Prostate gland (tissue), 2 donors: Measurements from ENCODE around the gene ROBO1. TPM values are rescaled to one million over a fixed set of nuclear protein-coding genes. Genes with fewer than 3 reads are reported as not detected.

Experiments used
- DNase-seq: peaks from one replicate; pipeline ENCODE4 v3.0.0-alpha.2; 2019; ENCODE audit warnings: low spot score
- H3K27ac ChIP-seq, 2 donors: fragments of 200-600 bp; sonication (generic); 2 replicates each; pipeline ENCODE4 v1.5.1; 2017 to 2019
- H3K27me3 ChIP-seq: fragments of 200-600 bp; sonication (generic); replicated peaks from 2 replicates; pipeline ENCODE4 v1.5.1; 2019; ENCODE audit not compliant: insufficient read depth
- H3K36me3 ChIP-seq, 2 donors: fragments of 200-600 bp; sonication (generic); 1 replicate in 1 of 2; 2 replicates in 1 of 2; pipeline versions ENCODE4 v1.5.1 to v1.8.1; 2017 to 2019
- H3K4me1 ChIP-seq: fragments of 200-600 bp; sonication (generic); replicated peaks from 2 replicates; pipeline ENCODE4 v1.5.1; 2019
- H3K4me3 ChIP-seq, 2 donors: fragments of 200-600 bp; sonication (generic); 2 replicates each; pipeline ENCODE4 v1.5.1; 2017 to 2019
- H3K9me3 ChIP-seq: fragments of 200-600 bp; sonication (generic); 2 replicates; pipeline ENCODE4 v1.5.1; 2017
- CTCF ChIP-seq, 4 experiments: fragments of 200-600 bp in 2 of 4; fragments of 450-650 bp in 2 of 4; sonication (generic) in 2 of 4; IDR thresholded peaks; 1 replicate in 3 of 4; 2 replicates in 1 of 4; pipeline ENCODE4 v1.5.1; 2016 to 2019; ENCODE audit warnings: antibody characterized with exemption in 4 of 4, mild to moderate bottlenecking in 2 of 4, moderate library complexity in 2 of 4
- POLR2A ChIP-seq: fragments of 450-650 bp; IDR thresholded peaks from one replicate; pipeline ENCODE4 v1.6.1; 2016; ENCODE audit warnings: antibody characterized with exemption, mild to moderate bottlenecking
- POLR2AphosphoS5 ChIP-seq: sonication (generic); formaldehyde crosslinking; IDR thresholded peaks from one replicate; pipeline ENCODE4 v1.6.1; 2017; ENCODE audit warnings: antibody characterized with exemption
- WGBS: methylation state at CpG from one replicate; pipeline ENCODE4 v1.1.5; 2018; 5-methylcytosine and 5-hydroxymethylcytosine counted together
- intact Hi-C: fragments of 100-400 bp; cut with DNase I; formaldehyde crosslinking; loops from one replicate; pipeline ENCODE4 v1.14.2; 2022
- total RNA-seq, 2 donors: library from RNA; depleted of rRNA; stranded (reverse); fragments of >200 nt; gene quantifications; one replicate each; pipeline ENCODE4 v1.1.0, GENCODE V29; 2016

ROBO1 gene
- total RNA-seq, 2 donors from 2014 or later: 37.6 to 50.8 TPM

DNA sequence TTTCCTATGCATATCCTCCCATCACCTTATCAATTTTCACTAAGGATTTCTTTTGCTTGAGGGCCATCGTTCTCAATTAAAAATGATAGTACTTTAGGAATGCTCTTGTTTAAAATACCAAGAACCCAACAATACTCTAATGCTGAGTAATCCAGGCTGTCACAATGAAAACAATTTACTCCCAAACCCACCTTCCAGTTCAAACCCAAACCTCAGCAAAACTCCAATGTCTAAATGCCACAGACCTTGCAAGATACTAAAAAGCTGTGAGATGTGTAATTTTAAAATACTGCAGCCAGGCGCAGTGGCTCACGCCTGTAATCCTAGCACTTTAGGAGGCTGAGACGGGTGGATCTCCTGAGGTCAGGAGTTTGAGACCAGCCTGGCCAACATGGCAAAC lies 889.8 kb downstream of the ROBO1 start:
- no peak overlapping the region for H3K4me3 ChIP-seq
- no peak for TF ChIP-seq POLR2AphosphoS5
- TF ChIP-seq POLR2A: no peak
- no peak for TF ChIP-seq CTCF (IDR thresholded peaks at IDR 0.05)
- H3K27me3 ChIP-seq: no peaks in the 10 kb centered on the region
- H3K9me3 ChIP-seq: no peaks in the 10 kb centered on the region
- DNase-seq: no peak
- H3K27ac ChIP-seq: no peak overlapping the region
- intact Hi-C loops: no loop called here
- 92% methylated on average over 4 of the region's 4 CpGs for WGBS
- H3K36me3 ChIP-seq: no peaks in the 10 kb centered on the region
- H3K4me1 ChIP-seq: no peaks in the 10 kb centered on the region

GRCh38 chr3:78875851-78876250 lies 891.9 kb downstream of the ROBO1 start:
- Histone ChIP-seq H3K27ac (no peak overlapping the region), H3K27me3 (no peaks in the 10 kb centered on the region), H3K4me3 (no peak overlapping the region), H3K9me3 (no peaks in the 10 kb centered on the region), H3K4me1 (no peaks in the 10 kb centered on the region), H3K36me3 (no peaks in the 10 kb centered on the region)
- no peak for TF ChIP-seq POLR2A
- no peak for TF ChIP-seq CTCF (IDR thresholded peaks at IDR 0.05)
- no peak for TF ChIP-seq POLR2AphosphoS5
- no peak for DNase-seq
- intact Hi-C loops: no loop called here

DNA sequence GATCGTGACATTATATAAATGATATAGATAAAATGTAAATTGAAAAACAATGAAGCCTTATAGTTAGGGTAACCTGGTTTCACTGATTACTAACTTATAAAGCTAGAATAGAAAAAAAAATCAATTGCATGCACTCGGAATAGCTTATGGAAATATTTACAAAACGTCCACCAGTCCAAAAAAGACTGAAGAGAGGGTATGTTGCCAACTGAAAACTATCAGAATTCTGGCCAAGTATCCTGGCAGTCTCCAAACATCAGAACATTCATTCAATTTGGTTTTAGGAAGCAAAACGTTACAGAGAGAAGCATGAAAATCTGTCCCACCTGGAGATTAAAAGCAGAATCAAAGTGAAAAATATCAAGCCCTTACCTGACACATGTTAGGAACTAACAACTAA lies 892.4 kb downstream of the ROBO1 start:
- TF ChIP-seq POLR2AphosphoS5: no peak
- Histone ChIP-seq H3K4me3 (no peak overlapping the region), H3K36me3 (no peaks in the 10 kb centered on the region), H3K27ac (no peak overlapping the region), H3K4me1 (no peaks in the 10 kb centered on the region), H3K27me3 (no peaks in the 10 kb centered on the region), H3K9me3 (no peaks in the 10 kb centered on the region)
- DNase-seq: no peak
- intact Hi-C loops: no loop called here
- WGBS: 32% methylated on average over 4 of the region's 4 CpGs

DNA sequence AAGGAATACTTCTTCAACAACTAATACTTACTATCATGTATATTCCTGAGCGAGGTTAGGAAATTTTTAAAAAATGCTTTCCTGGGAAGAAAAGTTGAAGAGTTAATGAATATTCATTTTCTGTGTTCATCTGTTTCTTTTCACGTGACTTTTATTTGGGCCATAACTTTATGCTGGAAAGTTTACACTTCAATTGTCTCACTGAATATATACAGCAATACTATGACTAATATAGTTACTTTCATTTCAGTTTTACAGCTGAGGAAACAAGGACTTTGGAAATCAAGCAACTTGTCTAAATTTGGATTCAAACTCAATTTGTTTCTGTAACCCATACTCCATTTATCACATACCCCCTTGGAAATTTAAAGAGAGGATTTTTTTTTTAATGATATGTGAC lies 894.2 kb downstream of the ROBO1 start:
- Histone ChIP-seq H3K4me3 (no peak overlapping the region), H3K4me1 (no peaks in the 10 kb centered on the region), H3K9me3 (no peaks in the 10 kb centered on the region), H3K36me3 (no peaks in the 10 kb centered on the region), H3K27ac (no peak overlapping the region), H3K27me3 (no peaks in the 10 kb centered on the region)
- 83% methylated on average over 2 of the region's 2 CpGs for WGBS
- TF ChIP-seq POLR2A (no peak), POLR2AphosphoS5 (no peak), CTCF (IDR thresholded peaks at IDR 0.05) (no peak)
- no peak for DNase-seq
- intact Hi-C loops: no loop called here

DNA sequence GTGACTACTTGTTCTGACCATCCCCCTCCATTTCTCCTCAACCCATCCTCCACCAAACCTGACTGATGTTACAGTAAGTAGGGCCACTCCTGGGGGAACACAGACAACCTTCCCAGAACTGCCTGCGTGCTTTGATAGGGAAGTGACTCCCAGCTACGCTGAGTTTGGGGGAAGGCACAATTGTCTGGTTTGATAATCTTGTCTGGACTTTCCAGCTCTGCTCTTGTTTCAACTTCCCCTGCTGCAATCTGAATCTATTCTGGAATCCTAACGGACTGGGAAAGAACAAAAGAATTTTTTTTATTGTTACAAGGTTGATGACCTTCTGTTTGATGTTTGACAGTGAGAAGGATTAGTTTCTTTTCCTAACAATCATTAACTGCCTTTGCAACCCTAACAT lies 895.6 kb downstream of the ROBO1 start:
- no peak overlapping the region for H3K27ac ChIP-seq
- H3K4me1 ChIP-seq: no peaks in the 10 kb centered on the region
- intact Hi-C loops: no loop called here
- H3K36me3 ChIP-seq: no peaks in the 10 kb centered on the region
- TF ChIP-seq CTCF (IDR thresholded peaks at IDR 0.05): no peak
- TF ChIP-seq POLR2AphosphoS5: no peak
- TF ChIP-seq POLR2A: no peak
- WGBS: 20% methylated on average over 3 of the region's 3 CpGs
- no peak for DNase-seq
- H3K4me3 ChIP-seq: no peak overlapping the region
- H3K27me3 ChIP-seq: no peaks in the 10 kb centered on the region
- H3K9me3 ChIP-seq: no peaks in the 10 kb centered on the region
